GM19043 (cell line): ENCODE results near the gene CDX2.

Experiments used
- ATAC-seq: cut with Tn5 transposase; IDR thresholded peaks from one replicate; pipeline ENCODE4 v1.9.1; 2021; ENCODE audit warnings: low read depth; ENCODE audit not compliant: unreplicated experiment

The CDX2 gene

DNA sequence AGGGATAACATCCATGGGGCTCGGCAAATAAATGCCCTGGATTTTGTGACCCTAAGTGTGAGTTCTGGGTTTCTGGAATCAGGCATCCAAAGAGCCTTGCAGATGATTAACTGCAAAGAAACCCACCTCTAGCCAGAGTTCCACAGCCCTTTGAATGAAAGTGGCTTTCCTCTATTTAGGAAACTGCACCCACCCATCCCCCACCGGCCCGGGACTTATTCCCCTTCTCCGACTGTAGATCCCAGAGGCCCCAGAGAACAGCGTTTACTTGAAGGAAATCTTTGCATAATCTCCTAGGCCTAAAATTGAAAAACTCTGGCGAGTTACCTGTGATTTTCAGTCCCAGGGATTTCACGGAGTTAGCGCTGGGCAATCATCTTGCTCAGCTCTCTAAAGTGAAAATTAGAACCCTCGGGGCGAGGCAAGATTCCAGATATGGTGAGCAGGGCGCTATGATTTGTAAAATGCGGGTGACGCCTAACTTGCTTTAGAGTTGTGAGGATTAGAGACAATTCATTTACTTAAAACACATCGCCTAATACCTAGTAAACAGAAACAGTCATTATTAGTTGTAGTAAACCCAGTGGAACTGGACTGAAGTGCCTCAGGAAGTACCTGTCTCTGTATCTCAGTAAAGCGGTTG, 10.0 kb upstream of the CDX2 start:
- ATAC-seq = no peak

DNA sequence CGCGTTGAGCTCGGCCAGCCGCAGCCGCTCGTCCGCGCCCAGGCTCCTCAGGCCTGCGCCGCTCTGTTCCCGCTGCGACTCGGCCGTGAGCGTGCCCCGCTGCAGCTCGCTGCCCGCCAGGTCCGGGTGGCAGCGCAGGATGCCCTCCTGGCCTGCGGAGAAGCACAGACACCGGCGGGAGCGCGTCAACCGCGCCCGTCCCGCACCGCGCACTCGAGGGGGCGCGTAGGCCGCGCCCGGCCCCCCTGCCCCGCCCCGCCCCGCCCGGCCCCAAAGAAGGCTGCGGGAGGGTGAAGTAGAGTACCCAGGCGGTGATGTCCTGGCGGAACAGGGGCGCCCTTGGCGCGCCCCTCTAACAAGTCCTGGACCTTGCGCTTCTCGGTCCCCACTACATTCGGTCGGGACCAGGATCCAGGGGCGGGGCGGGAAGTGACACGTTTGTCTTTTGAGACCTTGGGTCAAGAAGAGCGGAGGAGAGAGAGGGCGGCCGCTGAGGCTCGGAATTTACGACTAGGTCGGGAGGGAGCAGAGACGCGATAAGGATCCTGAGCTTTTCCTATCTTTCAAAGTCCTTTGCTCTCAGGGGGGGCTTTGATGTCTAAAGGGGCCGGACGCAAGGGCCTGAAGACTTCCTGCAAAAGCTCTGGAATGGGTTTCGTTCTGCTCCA, 9.3 kb upstream of the CDX2 start:
- ATAC-seq = no peak

DNA sequence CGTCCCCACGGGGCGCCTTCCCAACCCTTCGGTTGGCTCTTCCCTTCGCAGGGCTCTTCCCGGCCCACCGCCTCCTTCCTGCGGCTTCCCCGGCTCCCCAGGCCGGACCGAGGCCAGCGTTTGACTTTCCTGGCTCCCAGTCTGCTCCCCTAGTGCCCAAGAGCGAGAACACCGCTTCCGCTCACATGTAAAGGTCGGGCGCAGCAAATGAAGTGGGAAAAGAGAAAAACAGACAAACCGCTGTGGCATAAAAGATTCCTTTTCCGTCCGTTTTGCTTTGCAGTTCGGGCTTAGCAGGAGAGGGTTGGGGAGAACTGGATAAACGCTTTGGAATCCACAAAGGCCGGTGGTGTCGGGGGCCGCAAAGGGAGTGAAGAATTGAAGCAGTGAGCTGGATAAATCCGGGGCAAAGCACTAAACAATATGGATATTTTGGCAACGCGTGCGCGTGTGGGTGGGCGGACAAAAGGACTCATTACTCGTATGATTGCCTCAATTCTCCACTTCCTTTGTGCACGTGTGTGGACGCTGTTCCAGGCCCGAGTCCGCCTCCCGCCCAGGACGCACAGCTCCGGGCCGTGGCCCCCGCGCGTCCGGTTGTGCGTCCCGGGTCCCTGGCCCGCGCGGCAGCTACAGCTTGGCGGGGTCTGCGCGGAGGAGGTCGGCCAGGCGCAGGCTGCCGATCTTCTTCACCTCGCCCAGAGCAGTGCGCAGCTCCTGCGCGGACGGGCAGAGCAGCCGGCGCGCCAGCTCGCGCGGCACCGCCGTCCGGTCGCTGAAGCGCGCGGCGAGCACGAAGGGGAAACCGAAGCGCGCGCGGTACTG, 8.6 kb upstream of the CDX2 start:
- ATAC-seq = no peak

DNA sequence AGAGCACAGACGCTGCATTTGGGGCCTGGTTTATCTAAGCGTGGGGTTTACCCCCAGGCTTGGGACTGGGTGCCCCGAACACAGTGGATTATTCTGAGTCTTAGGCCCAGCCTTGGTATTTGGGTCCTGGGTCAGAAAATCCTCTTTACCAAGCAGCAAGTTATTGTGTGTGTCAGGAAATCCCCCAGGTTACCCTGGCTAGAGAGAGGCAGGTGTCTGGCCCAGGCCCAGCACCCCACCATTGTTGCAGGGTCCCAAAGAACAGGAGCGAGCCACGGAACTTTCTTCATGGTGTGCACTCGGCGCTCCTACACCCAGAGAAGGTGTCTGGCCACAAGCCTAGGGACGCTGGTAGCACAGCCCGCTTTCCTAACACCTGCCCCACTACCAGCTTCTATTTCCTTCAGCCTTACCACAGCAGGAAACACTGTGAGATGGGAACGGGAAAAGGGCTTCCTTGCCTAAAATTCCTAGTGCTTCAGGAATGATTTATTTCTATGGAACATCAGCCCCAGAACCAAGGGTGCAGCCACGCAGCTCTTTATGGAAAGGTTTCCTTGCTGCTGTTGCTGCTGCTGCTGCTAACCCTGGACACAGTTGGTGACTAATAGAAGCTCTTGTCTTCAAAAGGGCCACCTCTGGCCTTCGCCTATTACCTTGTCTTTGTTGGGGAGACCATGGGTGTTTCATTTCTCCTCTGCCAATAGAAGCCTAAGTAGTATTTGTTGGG, 7.4 kb upstream of the CDX2 start:
- ATAC-seq = no peak

DNA sequence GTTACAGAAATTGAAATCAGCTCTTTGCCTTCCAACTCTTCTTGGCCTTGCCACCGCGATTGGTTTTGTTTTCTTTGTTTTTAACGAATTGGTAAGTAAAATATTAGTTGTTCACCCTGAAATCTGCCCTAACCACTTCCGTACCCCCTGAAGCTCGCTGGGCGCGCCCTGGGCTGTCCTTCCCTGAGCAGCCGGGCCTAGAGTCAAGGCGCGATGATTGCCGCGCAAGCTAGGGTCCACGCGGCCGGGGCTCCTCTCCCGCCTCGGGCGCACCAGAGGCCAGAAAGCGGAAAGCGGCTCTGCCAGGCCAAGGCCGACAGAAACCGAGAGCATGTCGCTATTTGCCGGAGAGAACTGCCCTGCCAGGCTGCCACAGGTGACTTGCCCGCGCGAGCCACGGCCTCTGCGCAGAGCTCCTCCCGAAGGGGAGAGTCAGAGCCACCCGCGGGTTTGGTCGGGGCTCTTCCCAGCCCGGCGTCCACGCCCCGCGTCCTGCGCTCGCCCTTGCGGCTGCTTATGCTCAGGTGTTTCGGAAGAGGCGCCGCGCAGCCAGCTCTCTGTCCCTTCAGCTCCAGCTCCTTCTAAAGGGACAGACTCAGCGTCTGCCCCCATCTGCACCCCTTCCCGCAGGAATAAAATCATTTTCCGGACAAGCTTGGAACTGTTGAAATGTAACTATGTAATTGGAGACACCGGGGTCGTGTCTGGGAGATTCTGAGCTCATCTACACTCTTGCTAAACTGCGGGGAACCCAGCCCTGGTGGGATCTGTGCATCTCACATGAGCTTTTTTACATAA, 6.6 kb upstream of the CDX2 start:
- no peak for ATAC-seq

DNA sequence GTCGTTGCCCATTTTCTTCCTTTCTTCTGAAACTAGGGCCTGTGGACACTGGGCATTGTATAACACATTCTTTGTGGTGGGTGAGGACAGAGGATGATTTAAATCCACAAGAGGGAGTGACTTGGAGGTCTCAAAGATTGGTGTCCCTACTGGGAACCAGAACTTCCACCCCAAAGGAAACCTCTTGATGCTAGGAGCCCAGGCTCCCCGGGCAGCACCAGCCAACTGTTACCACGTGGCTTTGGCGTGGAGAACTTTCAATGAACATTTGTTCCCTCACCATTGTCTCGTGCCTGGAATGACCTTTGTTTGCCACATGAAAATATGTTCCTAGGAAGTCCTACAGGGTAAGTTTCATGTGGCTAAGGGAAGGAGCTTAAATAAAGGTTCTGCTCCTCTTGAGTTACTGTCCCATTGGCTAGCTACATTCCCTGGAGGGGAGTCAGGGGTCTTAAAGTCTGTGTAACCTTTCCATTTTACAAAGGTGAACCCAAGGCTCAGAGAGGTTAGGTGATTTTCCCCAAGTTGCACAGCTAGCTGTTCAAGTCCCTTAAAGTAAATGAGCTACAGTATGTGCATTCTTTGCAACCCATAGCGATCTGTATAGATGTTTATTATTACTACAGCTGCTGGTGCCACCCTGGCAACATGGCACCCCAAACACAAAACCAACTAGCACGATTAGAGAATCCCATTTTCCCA, 5.0 kb upstream of the CDX2 start:
- ATAC-seq = no peak

DNA sequence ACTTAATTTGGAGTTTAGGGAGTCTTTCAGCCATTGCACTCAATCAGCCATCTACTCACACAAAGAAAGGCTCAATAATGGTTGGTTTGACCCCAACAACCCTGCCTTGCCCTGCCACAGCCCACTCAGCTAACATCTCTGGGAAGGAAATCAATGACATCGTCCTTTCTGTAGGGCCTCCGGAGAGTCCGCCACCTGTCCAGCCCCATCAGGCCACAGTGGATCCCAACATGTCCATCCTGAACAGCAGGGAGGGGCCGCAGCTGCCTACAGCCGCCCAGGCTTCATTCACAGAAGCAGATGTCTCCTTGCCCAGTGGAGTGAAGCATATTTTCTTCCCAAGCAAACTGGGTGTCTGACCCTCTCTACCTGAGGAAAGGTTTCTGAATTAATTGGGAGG, 4.2 kb upstream of the CDX2 start:
- no peak for ATAC-seq

DNA sequence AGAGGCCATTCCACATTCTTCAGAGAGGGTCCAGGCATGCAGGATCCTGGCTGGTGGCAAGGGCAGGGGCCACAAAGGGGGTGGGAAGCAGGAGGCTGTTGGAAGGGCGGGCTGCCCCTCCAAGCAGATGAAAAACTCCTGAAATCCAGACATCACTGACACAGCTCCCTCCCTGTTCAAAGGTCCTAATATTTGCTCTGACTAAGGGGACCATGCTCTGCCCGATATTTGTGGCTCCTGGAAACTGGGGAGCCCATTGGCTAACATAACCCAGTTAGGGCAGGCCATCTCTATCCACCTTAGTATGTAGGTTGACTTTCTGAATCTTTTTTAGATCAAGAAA, 3.3 kb upstream of the CDX2 start:
- ATAC-seq = no peak

DNA sequence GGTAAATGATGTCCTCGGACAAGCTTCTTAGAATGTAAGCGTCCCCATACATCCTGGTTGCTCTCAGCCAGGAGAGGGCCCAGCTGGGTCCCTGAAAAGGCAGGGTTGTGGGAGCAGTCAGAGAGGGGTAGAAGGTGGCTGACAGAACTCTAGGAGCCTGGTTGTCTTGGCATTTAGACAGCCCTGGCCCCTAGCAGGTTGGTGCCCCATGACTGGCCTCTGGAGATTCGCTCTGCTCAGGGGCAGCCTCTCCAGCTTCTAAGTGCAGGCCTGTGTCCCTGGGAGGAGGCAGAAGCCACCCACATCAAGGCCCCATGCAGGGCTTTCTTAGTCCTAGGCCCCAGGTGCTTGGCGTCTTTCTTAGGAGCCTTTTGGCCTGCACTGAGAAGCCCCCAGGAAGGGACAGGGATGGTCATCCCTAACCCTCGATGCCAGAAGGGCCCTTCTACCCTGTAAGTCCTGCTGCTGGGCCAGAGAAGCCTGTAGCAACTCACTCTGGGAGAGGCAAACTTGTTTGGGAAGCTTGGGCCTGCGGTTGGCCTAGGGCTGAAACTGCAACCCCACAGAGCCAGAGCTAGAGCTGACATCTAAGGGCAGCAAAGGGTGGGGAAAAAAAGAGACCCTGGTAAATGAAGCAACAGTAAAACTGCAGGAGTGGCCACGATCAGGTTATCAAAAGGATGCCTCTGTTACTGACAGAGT, 2.8 kb upstream of the CDX2 start:
- ATAC-seq = no peak

DNA sequence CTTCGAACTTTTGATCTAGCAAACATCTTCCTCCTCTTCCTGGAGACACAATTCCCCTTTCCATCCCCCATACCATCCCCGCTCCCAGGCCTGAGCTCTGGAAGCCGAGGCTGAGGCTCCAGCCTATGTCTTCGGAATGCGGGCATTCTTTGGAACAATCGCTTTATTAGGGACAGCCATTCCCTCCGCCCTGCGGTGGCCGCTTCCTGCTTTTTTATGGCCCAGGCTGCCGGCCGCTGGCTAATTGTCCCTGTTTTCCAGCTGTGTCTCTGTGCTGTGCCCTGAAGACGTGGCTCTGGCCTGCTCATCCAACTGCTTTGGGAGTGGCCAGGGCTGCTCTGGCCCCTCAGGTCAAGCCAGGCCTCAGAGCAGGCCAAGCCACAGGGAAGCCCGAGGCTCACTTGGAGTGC, 2.1 kb upstream of the CDX2 start:
- ATAC-seq = no peak

DNA sequence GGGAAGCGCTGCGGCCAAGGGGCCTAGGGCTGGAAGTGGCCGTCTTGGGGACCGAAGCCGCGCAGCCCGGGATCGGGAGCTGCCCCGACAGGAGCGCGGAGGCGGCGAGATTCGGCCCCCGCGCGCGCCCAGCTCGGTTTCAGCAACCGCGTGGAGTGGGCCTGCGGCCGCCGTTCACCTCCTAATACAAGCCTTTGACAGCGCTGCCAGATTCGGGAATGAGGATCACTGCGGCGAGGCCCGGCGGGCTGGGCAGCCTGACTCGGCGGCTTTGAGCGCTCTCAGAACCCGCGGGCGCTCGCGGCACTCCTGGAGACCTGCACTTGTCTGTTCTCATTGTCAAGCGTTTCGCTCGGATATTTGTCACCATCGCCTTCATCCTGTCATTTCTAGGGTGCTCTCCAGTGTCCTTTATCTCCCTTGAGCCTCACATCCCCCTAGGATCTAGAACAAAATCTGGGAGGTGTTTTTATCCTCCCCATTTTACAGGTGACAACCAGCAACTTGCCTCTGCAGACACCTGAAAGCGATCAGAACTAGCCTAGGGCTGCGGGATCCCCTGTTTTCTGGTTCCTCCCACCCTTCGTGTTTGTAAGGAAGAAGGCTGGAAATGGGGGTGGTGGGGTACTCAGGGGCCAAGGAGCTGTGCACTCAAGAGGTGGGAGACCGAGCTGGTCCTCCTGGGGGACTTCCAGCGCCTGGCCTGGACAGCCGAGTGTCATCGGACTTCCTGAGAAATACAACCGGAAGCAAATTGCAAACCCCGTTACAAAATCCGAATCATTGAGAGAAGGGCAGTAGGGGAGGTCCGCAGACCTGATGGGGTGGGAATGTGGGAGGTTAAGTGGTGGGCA, 1.5 kb upstream of the CDX2 start:
- ATAC-seq = no peak

DNA sequence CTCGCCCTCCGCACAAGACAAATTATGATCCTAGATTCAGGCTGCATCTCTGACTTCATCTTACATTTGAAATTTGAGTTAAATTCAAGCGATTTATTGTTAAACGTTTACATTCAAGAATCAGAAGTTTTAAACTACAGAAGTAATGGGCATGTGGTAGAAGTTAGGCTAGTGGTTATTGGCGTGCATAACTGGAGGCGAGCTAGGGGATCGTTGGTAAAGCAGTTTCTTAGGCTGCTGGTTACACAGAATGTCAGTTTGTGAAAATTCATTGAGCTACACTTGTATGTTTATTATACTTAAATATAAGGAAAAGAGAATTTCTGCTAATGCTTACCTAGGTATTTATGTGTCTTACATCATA, 733 bp upstream of the CDX2 start:
- ATAC-seq = no peak

DNA sequence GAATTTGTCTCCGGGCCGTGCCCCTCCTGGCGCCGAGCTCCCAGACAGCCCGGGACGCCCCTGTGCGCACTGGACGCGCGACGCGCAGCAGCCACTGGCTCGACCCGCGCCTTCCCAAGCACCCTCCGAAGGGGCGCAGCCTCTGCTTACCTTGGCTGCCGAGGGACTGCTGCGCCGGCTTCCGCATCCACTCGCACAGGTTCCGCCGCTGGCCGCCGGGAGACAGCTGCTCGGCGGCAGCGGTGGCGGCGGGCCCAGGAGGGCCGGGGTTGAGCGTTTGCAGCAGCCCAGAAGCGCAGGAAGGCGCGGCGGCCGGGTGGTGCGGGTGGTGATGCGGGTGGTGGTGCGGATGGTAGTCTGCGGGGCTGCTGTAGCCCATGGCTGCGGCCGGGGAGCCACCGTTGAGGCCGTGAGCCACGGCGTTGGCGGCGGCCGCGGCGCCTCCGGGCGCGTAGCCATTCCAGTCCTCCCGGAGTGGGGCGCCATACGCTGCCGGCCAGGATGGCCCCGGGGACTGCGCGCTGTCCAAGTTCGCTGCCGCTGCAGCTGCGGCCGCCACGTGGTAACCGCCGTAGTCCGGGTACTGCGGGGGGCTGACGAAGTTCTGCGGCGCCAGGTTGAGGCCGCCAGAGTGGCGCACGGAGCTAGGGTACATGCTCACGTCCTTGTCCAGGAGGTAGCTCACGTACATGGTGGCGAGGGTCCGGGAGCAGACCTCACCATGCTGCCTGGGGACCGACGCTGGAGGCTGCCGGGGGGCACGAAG, 616 bp downstream of the CDX2 start:
- ATAC-seq = no peak

DNA sequence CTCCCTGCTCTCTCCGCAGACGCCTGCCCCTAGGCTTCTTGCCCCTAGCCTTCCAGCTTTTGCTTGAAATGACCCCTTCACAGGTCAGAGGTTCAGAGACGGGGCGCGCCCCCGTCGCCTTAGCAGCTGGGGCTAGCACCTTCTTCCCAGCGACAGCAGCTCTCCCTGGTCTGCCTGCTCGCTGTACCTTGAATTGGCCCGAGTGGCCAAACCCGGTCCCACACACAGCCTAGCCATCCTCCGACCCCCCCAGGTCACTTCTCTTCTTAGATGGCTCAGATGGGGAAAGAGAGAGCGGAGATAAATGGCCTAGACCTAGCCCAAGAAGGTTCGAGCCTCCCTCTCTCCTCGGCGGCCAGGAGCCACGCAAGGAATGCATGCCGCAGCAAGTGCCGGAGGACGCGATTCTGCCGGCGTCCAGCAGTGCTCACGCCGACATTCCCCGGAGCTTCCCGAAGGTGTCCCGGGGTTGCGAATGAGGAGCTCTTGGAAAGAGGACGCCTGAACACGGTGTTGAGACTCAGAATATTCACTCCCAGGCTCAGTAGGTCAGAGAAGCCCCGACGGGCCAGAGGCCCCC, 1.3 kb downstream of the CDX2 start:
- ATAC-seq = no peak

DNA sequence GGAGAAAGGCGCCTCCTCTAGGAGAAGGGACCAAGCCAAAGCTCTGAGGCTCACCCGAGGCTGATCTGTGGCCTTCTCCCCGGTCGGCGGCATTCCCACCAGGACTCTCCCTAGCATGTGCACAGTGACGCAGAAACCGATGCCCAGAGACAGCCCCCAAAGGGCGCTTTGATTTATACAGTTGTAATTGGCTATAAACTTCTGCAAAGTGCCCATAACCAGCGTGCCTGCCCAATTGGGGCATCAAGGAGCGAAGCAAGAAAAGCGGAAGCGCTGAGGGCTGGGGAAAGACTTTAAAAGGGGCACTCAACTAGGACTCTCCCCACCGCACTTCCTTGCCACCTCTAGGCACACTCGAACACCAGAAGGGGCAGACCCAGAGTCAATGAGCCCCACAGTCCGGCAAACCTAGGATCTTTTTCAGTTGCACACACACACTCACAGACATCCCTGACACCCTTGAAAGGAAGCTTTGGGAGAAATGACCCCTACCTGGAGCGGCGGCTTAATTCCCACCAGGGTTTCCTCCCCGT, 1.8 kb downstream of the CDX2 start:
- ATAC-seq = no peak

DNA sequence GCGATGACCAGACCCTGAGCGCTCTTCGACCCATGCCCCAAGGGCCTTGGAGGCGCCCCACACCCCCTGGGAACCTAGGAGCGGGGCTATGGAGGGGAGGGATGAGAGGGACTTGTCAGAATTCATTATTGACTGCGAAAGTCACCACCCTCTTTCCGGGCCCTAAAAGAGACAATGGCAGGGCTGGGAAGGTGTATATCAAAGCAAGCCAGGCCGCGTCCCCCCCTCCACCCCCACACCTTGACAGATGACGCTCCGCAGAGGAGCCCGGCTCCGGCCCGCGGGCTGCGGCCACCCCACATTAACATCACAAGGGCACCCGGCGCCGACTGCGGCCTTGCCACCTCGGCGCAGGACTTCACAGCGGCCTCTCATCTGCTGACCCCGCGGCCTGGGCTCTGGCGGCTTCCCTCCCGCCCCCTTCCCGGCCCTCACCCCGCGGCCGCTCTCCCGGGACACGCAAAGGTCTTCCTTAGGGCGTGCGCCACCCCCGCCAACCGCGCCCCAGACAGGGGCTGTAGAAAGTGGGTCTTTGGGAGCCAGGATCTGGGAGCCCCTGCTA, 2.4 kb downstream of the CDX2 start:
- no peak for ATAC-seq
